AG09319 (cell line): ENCODE measurements around the gene RPS29.

Experiments used
- DNase-seq: peaks from one replicate; pipeline ENCODE4 v3.0.0-alpha.2; 2010; ENCODE audit warnings: low read depth; ENCODE audit errors: extremely low read depth
- TF ChIP-seq, protein P1 (sequence below): IDR thresholded peaks from 2 replicates; pipeline ENCODE4 v1.5.1; 2011; ENCODE audit warnings: low read depth, mild to moderate bottlenecking, inconsistent platforms, low read length, moderate library complexity

RPS29 gene

GRCh38 chr14:49579841-49580240 lies 6.3 kb downstream of the RPS29 start:
- no peak for DNase-seq
- TF ChIP-seq, protein P1, sequence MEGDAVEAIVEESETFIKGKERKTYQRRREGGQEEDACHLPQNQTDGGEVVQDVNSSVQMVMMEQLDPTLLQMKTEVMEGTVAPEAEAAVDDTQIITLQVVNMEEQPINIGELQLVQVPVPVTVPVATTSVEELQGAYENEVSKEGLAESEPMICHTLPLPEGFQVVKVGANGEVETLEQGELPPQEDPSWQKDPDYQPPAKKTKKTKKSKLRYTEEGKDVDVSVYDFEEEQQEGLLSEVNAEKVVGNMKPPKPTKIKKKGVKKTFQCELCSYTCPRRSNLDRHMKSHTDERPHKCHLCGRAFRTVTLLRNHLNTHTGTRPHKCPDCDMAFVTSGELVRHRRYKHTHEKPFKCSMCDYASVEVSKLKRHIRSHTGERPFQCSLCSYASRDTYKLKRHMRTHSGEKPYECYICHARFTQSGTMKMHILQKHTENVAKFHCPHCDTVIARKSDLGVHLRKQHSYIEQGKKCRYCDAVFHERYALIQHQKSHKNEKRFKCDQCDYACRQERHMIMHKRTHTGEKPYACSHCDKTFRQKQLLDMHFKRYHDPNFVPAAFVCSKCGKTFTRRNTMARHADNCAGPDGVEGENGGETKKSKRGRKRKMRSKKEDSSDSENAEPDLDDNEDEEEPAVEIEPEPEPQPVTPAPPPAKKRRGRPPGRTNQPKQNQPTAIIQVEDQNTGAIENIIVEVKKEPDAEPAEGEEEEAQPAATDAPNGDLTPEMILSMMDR: no peak

DNA sequence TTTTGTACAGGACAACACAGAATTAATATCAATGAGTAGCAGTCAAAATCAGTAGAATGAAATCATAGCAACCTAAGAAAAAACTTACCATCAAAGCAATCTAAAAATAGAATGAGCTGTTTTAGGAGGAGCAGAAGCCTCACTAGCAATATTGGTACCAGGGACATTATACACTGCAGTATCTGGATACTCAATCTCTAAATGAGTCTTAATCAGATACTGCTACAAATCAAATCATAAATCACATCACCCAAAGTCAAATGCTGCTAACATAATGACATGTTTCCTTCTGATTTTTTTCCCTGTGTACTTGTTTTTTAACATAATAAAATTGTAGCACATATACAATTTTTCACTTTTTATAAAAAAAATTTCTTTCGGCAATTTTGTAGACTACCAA lies 8.0 kb downstream of the RPS29 start:
- DNase-seq: no peak
- TF ChIP-seq, protein P1: no peak

DNA sequence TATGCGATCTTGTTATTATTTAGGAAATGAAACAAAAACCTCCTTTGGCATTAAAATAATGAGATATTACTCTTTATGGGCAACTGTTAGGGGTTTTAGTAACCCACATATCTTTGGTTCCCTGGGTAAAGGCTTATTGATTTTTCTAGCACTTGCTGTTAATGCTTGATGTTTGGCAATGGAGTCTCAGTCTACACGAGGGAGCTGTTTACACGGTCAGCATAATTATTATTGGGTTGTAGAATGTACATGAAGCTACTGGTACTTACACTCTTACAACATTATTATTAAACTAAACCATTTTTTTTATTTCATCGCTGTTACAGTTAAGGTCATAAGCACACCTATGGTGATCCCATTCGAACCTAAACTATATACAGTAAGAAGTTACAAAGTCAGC lies 12.1 kb downstream of the RPS29 start:
- TF ChIP-seq, protein P1: no peak

GRCh38 chr14:49569281-49569680 lies 16.9 kb downstream of the RPS29 start:
- TF ChIP-seq, protein P1: no peak
- no peak for DNase-seq

More for the DNA sequence above, 12.1 kb downstream of the RPS29 start:
- DNase-seq: no peak

- TF ChIP-seq, protein P1: no peak
- DNase-seq: no peak
These were observed 19.5 kb downstream of the RPS29 start for GRCh38 chr14:49566714-49567113.

DNA sequence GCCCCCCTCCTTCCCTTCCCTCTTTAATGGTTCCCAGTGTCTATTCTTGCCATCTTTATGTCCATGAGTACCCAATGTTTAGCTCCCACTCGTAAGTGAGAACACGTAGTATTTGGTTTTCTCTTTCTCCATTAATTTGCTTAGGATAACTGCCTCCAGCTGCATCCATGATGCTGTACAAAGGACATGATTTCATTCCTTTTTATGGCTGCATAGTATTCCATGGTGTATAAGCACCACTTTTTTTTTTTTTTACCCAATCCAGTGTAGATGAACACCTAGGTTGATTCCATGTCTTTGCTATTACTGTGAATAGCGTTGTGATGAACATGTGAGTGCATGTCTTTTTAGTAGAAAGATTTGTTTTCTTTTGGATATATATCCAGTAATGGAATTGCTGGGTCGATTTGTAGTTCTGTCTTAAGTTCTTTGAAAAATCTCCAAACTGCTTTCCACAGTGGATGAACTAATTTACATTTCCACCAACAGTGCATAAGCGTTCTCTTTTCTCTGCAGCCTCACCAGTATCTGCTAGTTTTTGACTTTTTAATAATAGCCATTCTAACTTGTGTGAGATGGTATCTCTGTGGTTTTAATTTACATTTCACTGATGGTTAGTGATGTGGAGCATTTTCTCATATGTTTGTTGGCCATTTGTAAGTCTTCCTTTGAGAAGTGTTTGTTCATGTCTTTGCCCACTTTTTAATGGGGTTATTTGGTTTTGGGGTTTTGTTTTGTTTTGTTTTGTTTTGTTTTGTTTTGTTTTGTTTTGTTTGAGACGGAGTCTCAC lies 26.0 kb downstream of the RPS29 start:
- no peak for DNase-seq
- TF ChIP-seq, protein P1: no peak

DNA sequence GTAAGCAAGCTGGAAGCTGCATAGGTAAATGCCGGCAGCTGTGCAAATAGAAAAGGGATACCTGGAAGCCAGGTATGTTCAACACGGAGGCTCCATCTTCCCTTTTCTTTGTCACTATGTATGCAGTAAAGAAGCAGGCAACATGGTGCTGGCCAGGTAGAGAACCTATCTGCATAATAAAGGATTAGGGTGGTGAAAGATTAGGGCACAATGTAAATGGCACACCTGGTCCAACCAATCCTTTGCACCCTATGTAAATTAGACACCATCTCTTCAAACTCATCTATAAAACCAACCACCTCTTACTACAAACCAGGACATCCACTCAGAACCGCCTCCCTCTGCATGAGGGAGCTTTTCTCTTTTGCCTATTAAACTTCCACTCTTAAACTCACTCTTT lies 32.3 kb downstream of the RPS29 start:
- TF ChIP-seq, protein P1: no peak
- no peak for DNase-seq
